ENCODE data around the gene CCL8.
"Not testable (repeated sequence)": the region's sequence is repeated elsewhere in the genome, so short reads cannot be mapped to it uniquely, and the experiment has no call there.

CCL8 gene

GRCh38 chr17:34318474-34318873, 761 bp upstream of the CCL8 start:
- no peak for DNase-seq

- no peak for DNase-seq
Observed at GRCh38 chr17:34321964-34322363, 2.7 kb downstream of the CCL8 start.

- DNase-seq, result not testable (repeated sequence)
Observed at GRCh38 chr17:34327580-34327979, 8.3 kb downstream of the CCL8 start.

GRCh38 chr17:34337701-34338100, 18.5 kb downstream of the CCL8 start:
- DNase-seq, result no peak

GRCh38 chr17:34339138-34339770, 20.0 kb downstream of the CCL8 start:
- no peak for DNase-seq

- DNase-seq, result no peak
Observed at GRCh38 chr17:34341916-34342315, 22.7 kb downstream of the CCL8 start.

- DNase-seq, result no peak
Observed at GRCh38 chr17:34347063-34347462, 27.8 kb downstream of the CCL8 start.

- no peak for DNase-seq
Observed at GRCh38 chr17:34349751-34350150, 30.5 kb downstream of the CCL8 start.

- DNase-seq, result no peak
Observed at GRCh38 chr17:34351096-34351495, 31.9 kb downstream of the CCL8 start.

GRCh38 chr17:34352191-34352590, 33.0 kb downstream of the CCL8 start:
- DNase-seq, result no peak

GRCh38 chr17:34354637-34355036, 35.4 kb downstream of the CCL8 start:
- DNase-seq, result no peak

GRCh38 chr17:34356194-34356593, 37.0 kb downstream of the CCL8 start, which contains the start of gene CCL13:
Gene CCL13 (plus strand): TSS chr17:34356480. CDS start chr17:34356527, 47 bp downstream.
- no peak for DNase-seq

- no peak for DNase-seq
Observed at GRCh38 chr17:34357398-34357797, 38.2 kb downstream of the CCL8 start.

- DNase-seq, result no peak
Observed at GRCh38 chr17:34358631-34359030, 39.4 kb downstream of the CCL8 start.

GRCh38 chr17:34360601-34361270, 41.5 kb downstream of the CCL8 start:
- no peak for DNase-seq

GRCh38 chr17:34361478-34362061, 42.3 kb downstream of the CCL8 start:
- DNase-seq, result peak; percentile 90

GRCh38 chr17:34363183-34363661, 44.0 kb downstream of the CCL8 start, which contains the start of gene CCL1:
Gene CCL1 (minus strand): TSS chr17:34363233. CDS start chr17:34363161, 72 bp downstream.
- no peak for DNase-seq

GRCh38 chr17:34364751-34365150, 45.5 kb downstream of the CCL8 start:
- no peak for DNase-seq

GRCh38 chr17:34365340-34365739, 46.1 kb downstream of the CCL8 start:
- no peak for DNase-seq

GRCh38 chr17:34366010-34366409, 46.8 kb downstream of the CCL8 start:
- no peak for DNase-seq

- DNase-seq, result no peak
Observed at GRCh38 chr17:34366529-34367107, 47.4 kb downstream of the CCL8 start.

- no peak for DNase-seq
Observed at GRCh38 chr17:34367486-34368195, 48.4 kb downstream of the CCL8 start.

Data from NCI-H1105 (cell line).